Kidney epithelial cell (primary cell): ENCODE measurements around the gene MLLT6. TPM values are rescaled to one million over a fixed set of nuclear protein-coding genes. Genes with fewer than 3 reads are reported as not detected.

ENCODE experiments used
- DNase-seq: peaks from one replicate; pipeline ENCODE4 v3.0.0-alpha.2; 2010; ENCODE audit warnings: low read depth
- H3K27me3 ChIP-seq: 2 replicates; pipeline ENCODE4 v1.6.0; 2011; ENCODE audit warnings: low read length; ENCODE audit not compliant: control insufficient read depth, insufficient read depth
- H3K36me3 ChIP-seq: 2 replicates; pipeline ENCODE4 v1.5.1; 2011; ENCODE audit warnings: low read length; ENCODE audit not compliant: control insufficient read depth, insufficient read depth
- H3K4me3 ChIP-seq: 2 replicates; pipeline ENCODE4 v1.5.1; 2011; ENCODE audit warnings: low read depth, mild to moderate bottlenecking, control low read depth, low read length
- total RNA-seq: library from RNA; depleted of rRNA; stranded (reverse); fragments of >200 nt; gene quantifications from 2 replicates; pipeline ENCODE4 v1.2.3, GENCODE V29; 2015
- TF ChIP-seq, protein P1 (sequence below): IDR thresholded peaks from 2 replicates; pipeline ENCODE4 v1.5.1; 2011; ENCODE audit warnings: mild to moderate bottlenecking, moderate library complexity, low read length, control low read depth, inconsistent platforms; ENCODE audit not compliant: insufficient read depth, poor library complexity, severe bottlenecking

Gene MLLT6
- total RNA-seq, 1 donor from 2014 or later = 42.7 TPM

DNA sequence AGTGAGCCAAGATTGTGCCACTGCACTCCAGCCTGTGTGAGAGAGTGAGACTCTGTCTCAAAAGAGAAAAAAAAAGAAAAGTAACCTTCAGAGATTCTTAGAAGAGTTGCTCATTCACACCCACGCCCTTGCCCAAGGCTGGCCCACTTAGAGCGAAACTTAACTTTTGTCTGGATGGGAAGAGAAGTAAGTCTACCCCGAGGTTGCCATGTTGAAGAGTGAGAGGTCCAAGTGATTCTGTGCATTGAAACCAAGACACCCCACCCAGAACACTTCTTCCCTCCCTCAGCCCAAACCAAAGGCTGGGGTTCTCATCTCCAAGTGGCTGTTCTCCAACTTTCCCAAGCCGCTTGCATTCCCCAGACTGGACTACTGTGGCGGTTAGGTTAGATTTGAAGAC, 22.7 kb downstream of the MLLT6 start:
- TF ChIP-seq, protein P1, sequence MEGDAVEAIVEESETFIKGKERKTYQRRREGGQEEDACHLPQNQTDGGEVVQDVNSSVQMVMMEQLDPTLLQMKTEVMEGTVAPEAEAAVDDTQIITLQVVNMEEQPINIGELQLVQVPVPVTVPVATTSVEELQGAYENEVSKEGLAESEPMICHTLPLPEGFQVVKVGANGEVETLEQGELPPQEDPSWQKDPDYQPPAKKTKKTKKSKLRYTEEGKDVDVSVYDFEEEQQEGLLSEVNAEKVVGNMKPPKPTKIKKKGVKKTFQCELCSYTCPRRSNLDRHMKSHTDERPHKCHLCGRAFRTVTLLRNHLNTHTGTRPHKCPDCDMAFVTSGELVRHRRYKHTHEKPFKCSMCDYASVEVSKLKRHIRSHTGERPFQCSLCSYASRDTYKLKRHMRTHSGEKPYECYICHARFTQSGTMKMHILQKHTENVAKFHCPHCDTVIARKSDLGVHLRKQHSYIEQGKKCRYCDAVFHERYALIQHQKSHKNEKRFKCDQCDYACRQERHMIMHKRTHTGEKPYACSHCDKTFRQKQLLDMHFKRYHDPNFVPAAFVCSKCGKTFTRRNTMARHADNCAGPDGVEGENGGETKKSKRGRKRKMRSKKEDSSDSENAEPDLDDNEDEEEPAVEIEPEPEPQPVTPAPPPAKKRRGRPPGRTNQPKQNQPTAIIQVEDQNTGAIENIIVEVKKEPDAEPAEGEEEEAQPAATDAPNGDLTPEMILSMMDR = no peak
- Histone ChIP-seq H3K36me3 (no peaks in the 10 kb centered on the region), H3K27me3 (no peaks in the 10 kb centered on the region), H3K4me3 (no peak overlapping the region)
- no peak for DNase-seq

DNA sequence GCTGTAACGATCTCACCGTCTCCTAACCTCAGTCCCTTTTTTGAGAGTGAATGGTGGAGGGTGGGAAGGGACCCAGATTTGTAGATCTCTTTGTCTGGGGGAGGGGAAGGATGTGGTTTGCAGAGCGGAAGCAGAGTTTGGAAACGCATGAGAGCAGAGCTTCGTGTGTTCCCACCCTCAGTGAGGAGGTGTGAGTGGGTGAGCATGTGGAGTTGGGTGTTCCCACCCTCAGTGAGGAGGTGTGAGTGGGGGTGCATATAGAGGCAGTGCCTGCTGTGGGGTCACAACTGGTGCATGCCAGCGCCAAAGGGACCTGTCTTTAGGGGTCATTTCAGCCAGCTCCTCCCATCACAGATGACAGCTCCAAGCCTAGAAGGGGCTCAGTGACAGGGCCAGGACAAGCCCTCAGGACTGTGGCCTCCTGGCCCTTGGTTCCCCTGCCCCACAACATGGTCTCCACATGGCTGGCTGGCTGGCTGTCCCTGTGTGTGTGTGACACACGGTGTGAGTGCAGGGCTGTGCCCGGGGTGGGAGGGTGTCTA, 23.3 kb downstream of the MLLT6 start:
- H3K4me3 ChIP-seq = no peak overlapping the region
- no peaks in the 10 kb centered on the region for H3K27me3 ChIP-seq
- peaks cover 1% of the 10 kb centered on the region for H3K36me3 ChIP-seq
- TF ChIP-seq, protein P1 = no peak
- no peak for DNase-seq

DNA sequence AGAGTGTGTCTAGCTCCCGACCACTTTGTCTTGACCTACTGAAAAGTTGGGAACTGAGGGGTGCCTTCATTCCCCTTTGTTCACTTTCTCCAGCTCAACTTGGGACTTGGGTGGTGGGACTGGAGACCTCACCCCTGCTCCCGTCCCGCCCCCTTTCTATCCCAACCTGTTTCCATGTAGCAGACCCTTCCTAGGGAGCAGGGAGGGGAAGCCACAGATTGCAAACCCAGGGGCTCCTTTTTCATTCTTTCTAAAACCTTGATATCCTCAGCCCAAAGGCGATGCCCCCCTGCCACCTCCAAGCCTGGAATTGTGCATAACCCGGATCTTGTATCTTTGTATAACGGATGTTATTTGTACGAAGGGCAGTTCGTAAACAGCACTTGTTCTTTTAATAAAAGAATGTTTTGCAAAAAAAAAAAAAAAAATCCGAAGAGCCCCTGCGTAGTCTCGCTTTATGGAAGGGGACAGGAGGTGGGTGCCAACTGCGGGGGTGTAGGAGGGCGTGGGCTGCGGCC, 24.4 kb downstream of the MLLT6 start:
- no peak for DNase-seq
- peak overlapping the region; percentile 53 for H3K4me3 ChIP-seq
- TF ChIP-seq, protein P1 = no peak
- peaks cover 1% of the 10 kb centered on the region for H3K36me3 ChIP-seq
- H3K27me3 ChIP-seq = no peaks in the 10 kb centered on the region

DNA sequence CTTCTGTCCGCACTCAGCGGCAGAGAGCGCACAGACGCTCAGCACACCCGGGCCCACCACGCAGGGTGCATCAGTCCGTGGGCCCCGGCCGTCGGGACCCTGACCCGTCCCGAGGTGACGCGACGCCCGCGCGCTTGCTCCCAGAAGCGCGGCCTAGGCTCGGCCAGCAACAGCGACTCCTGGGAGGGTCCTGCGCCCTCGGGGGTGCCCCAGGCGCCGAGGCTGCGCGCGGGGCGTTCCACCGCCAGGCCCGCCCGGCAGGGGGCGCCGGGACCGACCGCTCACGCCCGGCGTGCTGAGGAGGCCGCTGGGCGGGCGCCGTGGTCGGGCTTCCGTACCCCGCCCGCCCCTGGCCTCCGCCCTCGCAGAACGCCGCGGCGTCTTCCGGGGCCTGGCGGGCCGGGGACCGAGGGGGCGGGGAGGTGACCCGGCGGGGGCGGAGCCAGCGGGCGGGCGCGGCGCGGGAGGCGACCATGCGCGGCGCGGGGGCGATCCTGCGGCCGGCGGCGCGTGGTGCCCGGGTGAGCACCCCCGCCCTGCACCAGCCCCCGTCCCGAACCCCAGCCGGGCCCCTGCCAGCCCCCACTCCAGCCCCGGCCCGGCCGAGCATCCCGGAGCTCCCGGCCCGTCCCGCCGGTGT, 24.9 kb downstream of the MLLT6 start, which contains the start of gene CISD3:
CISD3 (plus strand) TSS at position 456 of the 640 bp plus-strand sequence; CDS start at position 474, 18 bp downstream.
- Histone ChIP-seq H3K36me3 (peaks cover 1% of the 10 kb centered on the region), H3K27me3 (no peaks in the 10 kb centered on the region), H3K4me3 (peak within 1 kb of the TSS; percentile 53)
- TF ChIP-seq, protein P1 = no peak
- DNase-seq = no peak

DNA sequence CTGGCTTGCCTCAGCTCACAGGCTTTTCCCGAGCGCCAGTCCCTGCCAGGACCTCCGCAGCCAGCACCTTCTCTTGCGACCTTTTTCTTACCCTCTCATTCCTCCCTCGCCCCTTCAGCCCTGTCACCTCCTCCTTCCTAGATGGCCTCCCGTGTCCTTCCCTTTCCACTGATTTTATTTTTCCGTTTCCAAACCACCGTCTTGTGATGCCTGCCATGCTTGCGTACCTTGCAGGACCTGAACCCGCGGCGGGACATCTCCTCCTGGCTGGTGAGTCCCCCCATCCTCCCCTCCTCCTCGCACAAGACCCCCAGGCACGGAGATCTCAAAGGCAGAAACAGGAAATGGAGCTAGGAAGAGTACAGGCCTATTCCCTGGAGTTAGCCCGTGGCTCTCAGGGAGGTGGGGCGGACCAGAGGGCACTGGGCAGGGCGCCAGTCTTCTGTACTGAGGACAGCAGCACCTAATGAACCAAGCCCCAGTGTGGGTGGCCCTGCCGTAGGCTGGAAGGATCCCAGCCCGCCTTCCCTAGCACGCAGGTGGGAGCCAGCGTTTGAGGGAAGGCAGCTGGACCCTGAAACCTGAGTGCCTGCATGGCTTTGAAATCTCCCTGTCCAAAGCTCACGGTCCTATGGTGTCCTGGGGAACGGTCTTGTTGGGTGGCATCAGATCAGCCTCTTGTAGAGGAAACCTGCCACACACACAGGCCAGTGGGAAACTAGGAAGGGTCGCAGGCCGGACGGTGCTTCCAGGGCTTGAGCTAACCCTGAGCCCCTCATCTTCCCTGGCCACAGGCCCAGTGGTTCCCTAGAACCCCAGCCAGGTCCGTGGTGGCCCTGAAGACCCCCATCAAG, 25.7 kb downstream of the MLLT6 start:
- TF ChIP-seq, protein P1 = no peak
- Histone ChIP-seq H3K4me3 (peak overlapping the region; percentile 53), H3K36me3 (peaks cover 1% of the 10 kb centered on the region), H3K27me3 (no peaks in the 10 kb centered on the region)
- DNase-seq = no peak
